HG02981 (cell line): ENCODE measurements around the gene ASB12.

ENCODE experiments used
- ATAC-seq: cut with Tn5 transposase; IDR thresholded peaks from one replicate; pipeline ENCODE4 v1.9.1; 2021; ENCODE audit warnings: mild to moderate bottlenecking, moderate library complexity; ENCODE audit not compliant: unreplicated experiment

ASB12 gene

DNA sequence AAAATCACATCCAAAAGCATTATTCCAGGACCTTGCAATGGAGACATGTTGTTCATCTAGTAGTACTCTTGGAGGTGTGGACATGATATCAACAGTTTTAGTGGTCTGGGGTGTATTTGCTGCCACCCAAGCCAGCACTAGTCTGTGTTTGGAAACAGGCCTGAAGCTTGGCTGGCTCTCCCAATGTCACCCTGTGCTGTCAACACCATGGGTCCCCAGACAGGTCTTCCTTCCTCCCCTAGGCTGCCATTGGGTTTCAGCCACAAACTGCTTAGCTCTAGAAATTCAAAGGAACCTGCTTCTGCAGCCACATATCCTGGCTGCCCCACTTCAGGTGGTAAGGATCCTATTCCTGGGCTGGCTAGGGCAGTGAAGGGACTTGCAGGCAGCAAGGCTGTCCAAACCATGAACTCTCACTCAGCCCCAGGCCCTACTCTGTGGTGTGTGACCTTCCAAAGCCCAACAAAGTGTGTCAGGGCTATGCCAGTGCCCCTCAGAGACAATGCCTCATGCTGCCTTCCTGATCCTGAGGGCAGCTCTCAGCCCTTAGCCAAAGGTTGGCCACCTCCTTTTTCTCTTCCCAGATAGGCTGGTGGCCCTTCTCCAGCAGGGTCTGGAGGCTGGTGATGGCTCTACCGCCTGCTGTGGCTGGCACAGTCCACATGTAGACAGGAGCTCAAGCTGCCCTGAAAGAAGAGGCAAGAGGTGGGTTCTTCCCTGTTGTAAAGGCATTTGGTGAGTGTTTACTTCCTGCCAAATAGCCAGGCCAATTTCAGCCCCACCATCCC lies 43.2 kb downstream of the ASB12 start:
- no peak for ATAC-seq

- no peak for ATAC-seq
These were observed 46.0 kb downstream of the ASB12 start for GRCh38 chrX:64184396-64184795.

DNA sequence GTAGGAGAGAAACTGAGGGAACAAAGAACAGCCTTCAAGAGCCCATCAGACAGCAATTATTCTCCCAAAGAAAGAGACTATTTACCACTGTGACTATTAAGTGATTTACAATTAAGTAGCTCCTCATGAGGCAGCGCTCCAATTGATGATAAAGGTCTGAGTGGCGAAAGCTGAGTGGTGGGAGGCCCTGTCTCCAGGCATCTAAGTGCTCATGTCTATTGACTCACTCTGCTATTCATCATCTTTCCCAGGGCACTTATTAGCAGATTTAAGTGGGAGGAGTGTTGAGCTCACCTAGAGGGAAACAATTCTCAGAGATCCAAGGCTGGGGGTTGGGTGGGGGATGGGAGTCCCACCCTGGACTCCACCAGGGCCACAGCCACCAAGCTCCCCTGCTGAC lies 48.2 kb downstream of the ASB12 start:
- ATAC-seq = no peak

- ATAC-seq = no peak
These were observed 53.5 kb downstream of the ASB12 start for GRCh38 chrX:64176876-64177275.
